ENCODE results near the gene MIGA2. TPM values are rescaled to one million over a fixed set of nuclear protein-coding genes. Genes with fewer than 3 reads are reported as not detected.

Gene MIGA2
- total and polyA plus RNA-seq, 2 of the 8 experiments (the other 6 are each of a cell fraction or from before 2014, with no cell fraction given): 24.6 to 39.0 TPM

DNA sequence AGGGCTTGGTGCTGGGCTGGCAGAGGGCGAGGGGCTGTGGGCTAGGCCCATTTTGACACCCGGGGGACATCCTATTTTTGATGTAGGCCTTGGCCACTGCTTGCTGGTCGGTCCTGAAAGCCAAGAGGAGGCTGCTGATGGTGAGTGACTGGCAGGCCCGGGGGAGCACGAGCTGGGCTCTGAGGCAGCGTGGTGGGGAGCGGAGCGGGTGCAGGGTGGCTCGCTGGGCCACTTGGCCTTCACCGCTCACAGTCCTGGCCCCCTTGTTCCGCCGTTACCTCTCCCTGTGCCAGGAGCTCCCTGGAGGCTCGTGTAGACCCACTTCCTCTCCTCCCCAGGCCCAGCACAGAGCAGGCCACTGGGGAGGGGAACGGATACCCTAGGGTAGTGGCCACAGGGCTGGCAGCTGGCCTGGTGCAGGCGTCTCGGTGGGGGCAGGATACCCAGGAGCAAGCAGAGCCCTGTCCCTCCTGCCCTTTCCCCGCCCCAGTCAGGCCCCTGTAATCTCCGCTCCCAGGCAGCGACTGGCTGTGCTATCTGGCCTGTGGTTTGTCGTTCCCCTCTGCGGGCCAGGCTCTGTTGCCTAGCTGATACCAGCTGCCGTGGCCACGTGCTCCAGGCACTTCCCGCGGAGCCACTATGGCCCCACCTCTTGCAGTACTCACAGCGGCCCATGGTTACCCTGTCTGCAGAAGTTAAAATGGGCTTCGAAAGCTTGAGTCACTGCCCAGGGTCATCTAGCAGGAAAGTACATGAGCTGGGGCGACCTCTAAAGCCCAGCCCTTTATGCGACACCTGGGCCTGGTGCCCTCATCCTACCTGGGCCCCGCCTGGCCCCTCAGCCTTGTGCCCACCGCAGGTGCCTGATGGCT is 32.8 kb downstream of the MIGA2 start:
- no peak for FAIRE-seq
- Histone ChIP-seq H3K14ac (ENCODE audit: insufficient read length) (no peak overlapping the region), H3K27me3 (replicated peaks in 1 of 4; ENCODE audit: control insufficient read depth in 3 of 4, extremely low read depth in 1 of 4, insufficient read depth in 3 of 4, low read length in 3 of 4) (no peaks in the 10 kb centered on the region), H4K20me1 (replicated peaks in 1 of 2; ENCODE audit: control insufficient read depth in 1 of 2, insufficient read depth in 2 of 2, low read length in 2 of 2) (peaks cover 1 to 3% of the 10 kb centered on the region in 2 experiments), H3K9me3 (ENCODE audit: insufficient read depth in 2 of 2, low read depth in 1 of 2, low read length in 1 of 2) (no peaks in the 10 kb centered on the region), H2BK120ac (replicated peaks; ENCODE audit: low read depth, low read length) (no peak overlapping the region), H3K4me1 (replicated peaks in 1 of 4; ENCODE audit: control insufficient read depth in 3 of 4, insufficient read depth in 4 of 4, low read length in 3 of 4) (peaks cover 6 to 19% (median 17%) of the 10 kb centered on the region in 4 experiments), H3K23me2 (ENCODE audit: low read depth, low read length) (no peaks in the 10 kb centered on the region), H3K4ac (replicated peaks; ENCODE audit: insufficient read length, low read depth, low read length) (no peak overlapping the region), H3K79me1 (ENCODE audit: low read depth, low read length) (no peaks in the 10 kb centered on the region), H4K5ac (ENCODE audit: insufficient read length, low read depth, low read length) (no peak overlapping the region), H3K4me3 (ENCODE audit: extremely low read depth in 1 of 4, insufficient read depth in 2 of 4, low read depth in 3 of 4, low read length in 4 of 4) (no peak overlapping the region), H2BK15ac (ENCODE audit: low read length) (no peak overlapping the region), H2AK5ac (ENCODE audit: low read depth, low read length) (0 out of 2 replicates have a peak overlapping the region, but pooled peaks have one; percentile 13), H2BK5ac (ENCODE audit: low read depth, low read length) (peak overlapping the region; percentile 16; the same call in 1 of the 2 replicates), H4K8ac (ENCODE audit: extremely low read depth, insufficient read depth, low read length) (no peak overlapping the region; the same call in 1 of the 2 replicates), H3K27ac (ENCODE audit: low read depth, low read length) (no peak overlapping the region), H3K4me2 (ENCODE audit: insufficient read depth in 1 of 2, low read depth in 2 of 2, low read length in 2 of 2) (no peak overlapping the region), H4K91ac (replicated peaks; ENCODE audit: insufficient read length, low read length) (no peak overlapping the region), H3K56ac (replicated peaks; ENCODE audit: insufficient read length, low read depth, low read length) (no peak overlapping the region), H2BK20ac (ENCODE audit: low read length) (no peak overlapping the region), H3K18ac (ENCODE audit: extremely low read depth, low read length) (no peak overlapping the region), H2BK12ac (ENCODE audit: low read depth, low read length) (no peak overlapping the region), H2AFZ (ENCODE audit: low read length) (no peak overlapping the region), H3K9ac (replicated peaks in 1 of 4; ENCODE audit: extremely low read depth in 1 of 4, low read depth in 3 of 4, low read length in 3 of 4) (no peak overlapping the region), H3K79me2 (ENCODE audit: control insufficient read depth in 1 of 2, insufficient read depth in 2 of 2, low read length in 2 of 2) (no peaks in the 10 kb centered on the region), H3K23ac (ENCODE audit: insufficient read length) (no peak overlapping the region), H3K36me3 (ENCODE audit: control insufficient read depth in 2 of 4, insufficient read depth in 4 of 4, low read length in 3 of 4) (peaks cover 0 to 26% (median 15%) of the 10 kb centered on the region in 4 experiments; a peak in 6 of 8 replicates)
- CTCF ChIA-PET (ENCODE audit: partially characterized antibody): interaction anchor here (1.2 kb wide), 1 partner anchor 28 kb away, joined by 3 read pairs; no protein-coding TSS in a partner anchor
- no peak for DNase-seq (ENCODE audit: low read depth in 1 of 2, low spot score in 2 of 2)
- WGBS, 2 experiments (ENCODE audit: extremely low coverage in 1 of 2, insufficient coverage in 1 of 2, insufficient read length in 1 of 2, insufficient replicate concordance in 2 of 2, low coverage in 1 of 2, low lambda C conversion rate in 2 of 2, missing lambda C conversion rate in 1 of 2): 88% methylated on average over 27 of the region's 31 CpGs; no CpG with 5 or more reads in 1 of the 2 experiments
- POLR2A ChIA-PET (ENCODE audit: partially characterized antibody): interaction anchor here (0.6 to 1.0 kb wide), 2 partner anchors 19 to 62 kb away, joined by 3 to 4 read pairs; no protein-coding TSS in a partner anchor
- no peak for TF ChIP-seq RNF2 (IDR thresholded peaks at IDR 0.05; ENCODE audit: borderline replicate concordance, low read depth, low read length, missing control alignments, poor library complexity, severe bottlenecking)
- no peak for TF ChIP-seq SP4 (IDR thresholded peaks at IDR 0.05; ENCODE audit: low read length)
- TF ChIP-seq KDM4A (IDR thresholded peaks at IDR 0.05; ENCODE audit: low read depth, low read length, severe bottlenecking): no peak
- no peak for TF ChIP-seq BACH1 (IDR thresholded peaks at IDR 0.05; ENCODE audit: low read length)

All from H1 (cell line).